GM12891 (cell line): ENCODE measurements around the gene DAO.

Experiments used
- POLR2A ChIP-seq: IDR thresholded peaks from 2 replicates; pipeline ENCODE4 v1.6.1; 2011; ENCODE audit warnings: low read depth, low read length, control low read depth
- POLR2AphosphoS5 ChIP-seq: IDR thresholded peaks from 2 replicates; pipeline ENCODE4 v1.6.1; 2011; ENCODE audit warnings: low read depth, low read length, control low read depth
- POU2F2 ChIP-seq: IDR thresholded peaks from 2 replicates; pipeline ENCODE4 v1.6.1; 2011; ENCODE audit warnings: low read depth, mild to moderate bottlenecking, control low read depth, low read length, moderate library complexity

GRCh38 chr12:108865169-108865568 is 14.7 kb upstream of the DAO start:
- TF ChIP-seq POLR2A (no peak), POLR2AphosphoS5 (no peak), POU2F2 (no peak)
